Measurements from ENCODE around the gene AGFG2.
A peak's percentile ranks its signal among the peaks of the same experiment; 100 is the strongest.

Gene AGFG2

DNA sequence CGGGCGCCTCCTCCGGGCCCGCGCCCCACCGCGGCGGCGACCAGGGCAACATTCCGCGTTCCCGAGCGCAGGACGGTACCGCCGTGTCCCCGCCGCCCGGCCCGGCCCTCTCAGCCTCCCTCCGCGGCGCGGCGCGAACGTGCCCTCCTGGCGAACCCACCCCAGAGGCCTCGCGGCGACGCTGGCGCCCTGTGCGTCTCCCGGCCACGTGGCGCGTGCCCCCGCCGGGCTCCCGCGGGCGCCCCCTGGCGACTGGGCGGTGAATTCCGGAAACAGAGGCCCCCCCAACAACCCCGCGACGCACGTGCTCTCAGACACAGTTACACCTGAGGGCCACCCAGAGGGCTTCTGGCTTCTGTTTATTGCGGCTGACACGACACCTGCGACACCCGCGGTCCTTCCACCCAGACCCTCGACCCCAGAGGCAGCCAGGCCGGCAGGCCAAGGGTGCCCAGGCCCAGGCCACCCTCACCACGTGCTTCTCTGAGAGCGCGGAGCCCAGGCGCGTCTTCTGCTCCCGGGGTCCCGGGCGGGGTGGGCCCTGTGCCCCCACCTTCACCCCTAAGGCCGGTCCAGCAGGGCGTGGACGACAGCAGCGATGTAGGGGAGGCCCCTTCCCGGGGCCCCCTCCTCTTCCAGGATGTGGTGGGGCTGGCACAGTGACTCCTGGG is 34.8 kb downstream of the AGFG2 start, which contains the start of gene SAP25:
SAP25 (minus strand) TSS at position 210 of the 671 bp plus-strand sequence; CDS start at position 52, 158 bp downstream.
- DNase-seq, result no peak

DNA sequence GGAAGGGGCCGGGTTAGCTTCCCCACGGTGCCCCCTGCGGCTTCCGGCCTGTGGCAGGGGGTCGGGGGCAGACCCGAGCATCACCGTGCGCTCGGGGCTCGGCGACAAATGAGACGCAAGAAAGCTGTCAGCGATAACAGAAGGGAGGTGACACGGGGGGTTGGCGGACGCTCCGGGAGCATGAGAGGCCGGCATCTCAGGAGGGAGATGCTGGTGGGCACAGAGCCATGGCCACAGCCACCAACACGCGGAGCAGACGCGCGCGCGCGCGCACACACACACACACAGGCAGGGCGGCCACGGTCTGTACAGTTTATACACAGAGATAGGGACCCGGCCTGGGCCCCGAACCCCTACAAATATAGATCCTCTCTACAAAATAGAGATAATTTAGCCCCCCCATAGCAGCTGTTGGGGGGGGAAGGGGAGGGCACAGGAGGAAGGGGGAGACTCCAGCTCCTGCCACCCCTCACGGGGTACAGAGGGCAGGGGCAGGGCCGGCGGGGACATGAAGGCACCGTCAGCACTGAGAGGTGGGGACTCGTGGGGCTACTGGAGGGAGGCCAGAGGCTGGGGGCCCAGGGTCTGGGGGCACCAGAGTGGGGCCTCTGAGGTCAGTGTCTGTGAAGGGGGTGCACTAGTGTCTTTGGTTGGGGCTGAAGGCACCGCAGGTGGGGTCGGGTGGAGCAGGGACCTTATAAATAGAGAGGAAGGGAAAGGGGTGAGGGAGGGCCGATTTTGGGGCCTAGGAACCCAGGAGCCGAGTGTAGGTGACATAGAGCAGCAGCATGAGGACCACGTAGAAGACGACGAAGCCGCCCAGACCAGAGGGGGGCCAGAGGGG is 35.6 kb downstream of the AGFG2 start:
- no peak for DNase-seq

DNA sequence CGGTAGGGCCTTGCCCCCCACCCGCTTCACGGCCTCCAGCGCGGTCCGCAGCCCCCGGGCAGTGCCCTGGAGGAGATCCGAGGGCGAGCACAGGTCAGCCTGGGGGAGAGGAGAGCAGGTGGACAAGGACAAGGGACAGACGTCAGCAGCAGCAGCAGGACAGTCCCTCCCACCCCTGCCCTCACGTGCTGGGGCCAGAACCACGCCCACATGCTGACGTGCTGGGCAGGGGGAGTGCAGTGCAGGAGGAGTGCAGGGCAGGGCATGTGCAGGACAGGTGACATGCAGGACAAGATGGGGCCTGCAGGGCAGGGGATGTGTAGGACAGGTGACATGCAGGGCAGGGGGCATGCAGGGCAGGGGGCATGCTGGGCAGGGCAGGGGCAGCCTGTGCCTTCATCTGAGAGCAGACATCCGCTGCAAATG is 36.2 kb downstream of the AGFG2 start:
- DNase-seq, result no peak

DNA sequence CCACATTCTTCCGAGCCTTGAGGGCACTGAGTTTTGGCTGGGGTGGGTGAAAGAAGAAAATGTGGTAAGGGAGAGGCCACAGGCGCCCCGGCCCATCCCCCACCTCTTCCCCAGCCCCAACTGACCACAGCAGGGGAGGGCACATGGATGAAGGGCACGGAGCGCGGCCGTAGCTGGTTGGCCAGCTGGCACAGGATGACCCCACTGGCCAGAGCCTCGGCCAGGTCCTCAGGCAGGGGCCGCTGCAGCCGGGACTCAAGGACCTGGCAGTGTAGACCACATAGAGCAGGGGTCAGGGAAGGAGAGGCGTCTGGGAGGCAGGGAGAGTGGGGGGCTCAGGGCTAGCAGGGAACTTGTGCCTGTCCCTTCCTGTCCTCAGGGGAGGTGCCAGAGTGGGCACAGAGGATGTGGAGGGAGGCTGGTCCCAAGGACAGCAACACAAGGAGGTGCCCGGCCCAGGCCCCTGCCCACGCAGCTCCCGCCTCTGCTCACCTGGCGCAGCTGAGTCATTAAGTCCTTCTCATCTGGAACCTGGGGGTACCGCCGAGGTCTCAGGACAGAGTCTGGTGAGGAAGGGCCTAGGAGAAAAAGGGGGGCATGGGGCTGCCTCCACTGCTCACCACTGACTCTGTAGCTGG is 36.9 kb downstream of the AGFG2 start:
- no peak for DNase-seq

DNA sequence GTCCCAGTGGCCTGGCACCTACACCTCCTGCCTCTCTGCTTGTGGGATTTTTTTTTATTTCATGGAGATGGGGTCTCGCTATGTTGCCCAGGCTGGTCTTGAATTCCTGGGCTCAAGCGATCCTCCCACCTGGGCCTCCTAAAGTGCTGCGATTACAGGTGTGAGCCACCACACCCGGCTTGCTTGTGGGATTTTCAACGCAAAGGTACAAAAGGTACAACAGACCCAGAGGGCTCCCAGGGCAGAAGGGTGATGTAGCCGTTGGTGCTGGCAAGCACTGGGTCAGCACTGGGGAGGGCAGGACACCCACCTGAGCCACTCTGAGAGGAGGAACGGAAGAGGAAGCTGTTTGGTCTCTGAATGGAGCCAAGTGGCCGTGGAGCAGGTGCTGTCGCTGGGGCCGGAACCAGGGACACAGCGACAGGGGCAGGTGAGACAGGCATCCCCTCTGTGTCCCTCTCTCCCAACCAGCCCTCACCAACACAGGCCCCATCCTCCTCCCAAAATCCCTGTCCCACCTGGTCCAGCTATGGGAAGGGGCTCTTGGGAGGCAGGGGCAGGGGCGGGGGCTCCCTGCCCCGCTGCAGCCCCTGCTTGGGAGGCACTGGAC is 37.5 kb downstream of the AGFG2 start:
- DNase-seq, result no peak

DNA sequence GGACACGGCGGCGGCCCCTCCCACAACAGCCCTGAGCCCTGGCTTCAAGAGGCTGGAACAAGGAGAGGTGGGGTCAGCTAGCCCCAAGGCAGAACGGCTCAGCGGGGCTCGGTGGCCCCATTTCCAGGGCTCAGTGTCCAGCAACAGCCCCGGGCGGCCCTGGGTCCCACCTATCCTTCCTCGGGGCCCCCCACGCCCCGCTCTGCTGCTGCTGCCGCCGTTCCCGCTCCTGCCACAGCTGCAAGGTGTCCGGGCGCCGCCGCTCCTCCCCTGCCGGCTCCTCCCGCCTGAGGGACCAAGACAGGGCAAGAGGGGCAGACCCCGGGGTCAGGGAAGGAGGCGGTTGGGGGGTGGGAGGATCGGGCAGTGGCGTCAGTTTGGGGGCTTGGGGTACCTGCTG is 38.1 kb downstream of the AGFG2 start:
- no peak for DNase-seq

DNA sequence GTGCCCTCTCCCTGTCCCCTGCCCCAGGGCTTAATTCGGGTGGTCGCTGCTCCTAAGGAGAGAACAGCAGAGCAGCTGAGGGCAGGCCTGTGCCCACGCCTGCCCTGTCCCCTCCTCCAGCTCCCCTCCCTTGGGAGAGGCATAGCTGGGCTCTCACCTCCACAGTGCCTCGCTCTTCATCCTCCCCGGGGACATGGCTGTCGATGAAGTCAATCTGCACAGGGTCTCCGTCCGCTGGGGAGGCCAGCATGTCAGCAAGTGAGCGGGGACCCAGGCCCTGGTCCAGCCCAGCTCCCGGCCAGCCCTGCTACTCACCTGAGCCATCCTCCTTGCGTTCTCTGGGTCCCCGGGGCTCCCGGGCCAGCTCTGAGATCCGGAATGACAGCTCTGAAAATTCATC is 38.5 kb downstream of the AGFG2 start:
- no peak for DNase-seq

DNA sequence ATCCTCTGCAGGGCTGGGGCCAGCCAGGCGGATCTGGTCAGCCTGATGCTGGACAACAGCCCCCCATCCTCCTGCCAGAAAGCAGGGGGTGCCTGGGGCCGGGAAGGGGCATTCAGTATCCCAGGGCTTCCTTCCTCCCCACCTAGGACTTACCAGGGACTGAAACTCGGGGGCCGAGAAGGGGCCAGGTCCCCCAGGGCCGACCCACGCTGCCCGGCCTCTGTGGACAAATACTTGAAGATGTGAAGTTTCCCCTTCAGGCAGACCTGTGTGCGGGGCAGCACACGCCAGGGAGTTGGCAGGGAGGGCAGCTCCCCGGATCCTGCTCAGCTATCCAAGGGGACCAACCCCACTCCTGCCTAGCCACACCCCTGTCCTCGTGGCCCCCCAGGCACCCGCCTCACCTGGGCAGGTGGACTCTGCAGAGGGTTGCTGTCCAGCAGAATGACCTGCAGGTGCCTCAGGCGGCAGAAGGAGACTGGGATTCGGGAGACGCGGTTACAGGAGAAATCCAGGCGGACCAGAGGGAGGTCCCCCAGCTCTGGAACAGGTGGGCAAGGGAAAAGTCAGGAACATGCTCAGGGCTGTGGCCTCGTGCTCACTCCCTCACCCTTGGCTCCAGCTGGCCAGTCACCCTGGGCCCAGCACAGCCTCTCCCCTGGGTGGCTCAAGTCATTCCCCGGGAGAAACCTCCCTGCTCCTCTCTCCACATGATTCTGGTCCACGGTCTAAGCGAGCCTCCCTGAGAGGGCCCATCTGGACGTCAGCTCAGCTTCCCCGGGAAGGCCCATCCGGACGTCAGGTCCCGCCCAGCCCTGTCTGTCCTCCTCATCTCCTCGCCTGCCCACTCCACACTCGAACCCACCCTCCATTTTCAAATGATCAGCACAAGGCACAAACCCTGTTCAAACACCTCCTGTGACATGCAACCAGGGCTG is 39.5 kb downstream of the AGFG2 start:
- DNase-seq, result no peak

DNA sequence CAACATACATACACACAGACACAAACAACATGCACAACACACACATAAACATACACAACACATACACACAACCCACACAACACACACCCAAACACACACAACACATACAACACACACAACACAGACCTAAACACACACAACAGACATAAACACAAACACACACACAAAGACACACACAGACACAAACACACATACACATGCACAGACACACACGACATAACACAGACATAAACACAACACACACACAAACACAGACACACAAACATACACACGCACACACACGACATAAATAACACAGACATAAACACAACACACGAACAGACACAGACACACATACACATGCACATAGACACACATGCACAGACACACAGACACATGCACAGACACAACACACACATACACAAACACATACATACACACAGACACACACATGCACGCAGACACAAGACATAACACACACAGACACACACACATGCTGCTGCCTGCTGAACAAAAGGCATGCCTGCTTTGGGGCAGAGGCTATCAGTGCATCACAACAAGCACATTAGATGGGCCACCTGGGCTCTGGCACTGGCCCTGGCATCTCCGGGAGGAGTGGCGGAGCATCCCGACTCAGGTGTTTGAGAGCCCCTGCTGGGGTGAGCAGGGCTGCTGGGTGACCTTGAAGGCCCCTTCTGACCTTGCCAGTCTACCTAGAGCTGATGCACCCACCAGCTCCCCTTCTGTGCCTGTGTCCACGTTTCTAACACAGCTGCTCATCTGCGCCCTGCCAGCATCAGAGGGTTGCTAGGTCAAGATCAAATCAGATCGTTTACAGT is 41.7 kb downstream of the AGFG2 start:
- DNase-seq, result no peak

DNA sequence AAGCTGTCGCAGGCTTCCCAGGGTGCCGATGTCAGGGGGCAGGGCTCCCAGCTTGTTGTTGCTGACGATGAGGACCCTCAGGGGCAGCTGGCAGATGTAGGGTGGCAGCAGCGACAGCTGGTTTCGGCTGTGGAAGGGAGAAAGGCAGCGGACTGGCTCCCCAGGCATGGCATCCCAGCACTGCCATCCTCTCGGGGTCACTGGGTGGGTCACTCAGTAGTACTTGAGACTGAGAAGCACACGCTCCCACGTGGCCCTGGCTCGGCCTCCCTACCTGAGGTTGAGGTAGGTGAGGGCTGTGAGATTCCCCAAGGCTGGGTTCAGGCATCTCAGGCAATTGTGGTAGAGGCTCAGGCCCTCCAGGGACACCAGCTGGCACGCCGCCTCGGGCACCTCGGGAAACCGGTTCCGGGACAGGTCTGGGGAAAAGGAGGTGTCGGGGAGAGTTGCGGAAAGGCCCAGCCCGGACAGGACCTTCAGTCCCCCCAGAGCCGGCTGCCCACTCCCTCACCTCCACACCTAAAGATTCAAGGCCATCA is 43.1 kb downstream of the AGFG2 start:
- no peak for DNase-seq

DNA sequence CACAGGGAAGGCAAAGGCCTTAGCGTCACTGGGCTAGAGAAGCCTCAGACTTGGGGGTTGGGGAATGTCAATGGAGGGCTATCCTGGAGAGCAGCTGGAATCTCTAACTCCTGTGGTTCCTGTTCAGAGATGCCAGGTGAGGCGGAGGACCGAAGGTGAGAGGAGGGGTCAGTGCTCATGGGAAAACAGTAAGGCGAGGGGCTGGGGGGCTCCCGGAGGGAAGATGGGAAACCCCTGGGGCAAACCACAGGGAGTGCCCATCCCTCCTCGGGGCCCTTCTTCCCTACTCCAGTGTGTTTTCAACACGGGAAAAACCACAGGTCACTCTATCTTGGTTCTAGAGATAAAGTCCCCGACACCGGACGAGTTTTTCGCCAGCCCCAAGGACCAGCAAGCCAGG is 43.6 kb downstream of the AGFG2 start:
- no peak for DNase-seq

DNA sequence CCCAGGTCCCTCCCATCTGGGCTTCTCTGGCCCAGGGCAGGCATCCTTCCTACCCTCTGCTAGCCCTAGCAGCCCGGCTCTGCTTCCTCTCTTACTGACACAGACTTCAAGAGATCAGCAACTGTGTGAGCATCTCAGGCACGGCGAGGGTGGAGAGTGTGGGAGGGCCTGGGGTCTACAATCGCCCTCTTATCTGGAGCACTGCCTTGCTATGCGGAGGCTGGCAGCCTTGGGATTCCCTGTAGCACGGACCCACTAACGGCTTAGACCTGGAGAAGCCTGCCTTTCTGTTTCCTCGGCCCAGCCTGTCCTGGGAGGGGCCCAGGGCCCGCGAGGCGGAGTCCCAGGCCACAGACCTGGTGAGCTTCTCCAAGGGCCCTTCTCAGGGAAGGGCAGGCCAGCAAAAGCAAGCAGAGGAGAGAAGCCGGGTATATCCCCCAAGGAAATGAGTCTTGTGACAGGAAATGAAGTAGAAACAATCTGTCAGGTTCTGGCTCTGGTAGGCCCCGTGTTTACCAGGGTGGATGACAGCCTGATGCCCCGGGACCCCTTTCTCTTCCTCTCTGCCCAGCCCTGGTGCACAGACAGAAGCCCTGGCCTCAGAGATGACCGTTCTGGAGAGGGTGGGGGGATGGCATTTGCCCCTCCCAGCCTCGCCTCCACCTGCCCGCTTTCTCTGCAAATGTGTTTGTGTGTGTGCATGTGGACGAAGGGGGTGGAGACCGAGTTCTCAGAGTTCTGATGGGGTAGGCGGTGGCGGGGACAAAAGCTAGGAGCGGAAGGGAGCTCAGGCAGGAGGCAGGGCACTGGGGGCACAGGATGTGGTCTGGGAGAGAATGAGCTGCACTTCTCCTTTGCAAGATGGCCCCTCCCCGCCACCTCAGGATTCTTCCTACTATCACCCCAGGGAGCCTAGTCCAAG is 44.4 kb downstream of the AGFG2 start:
- DNase-seq, result no peak

DNA sequence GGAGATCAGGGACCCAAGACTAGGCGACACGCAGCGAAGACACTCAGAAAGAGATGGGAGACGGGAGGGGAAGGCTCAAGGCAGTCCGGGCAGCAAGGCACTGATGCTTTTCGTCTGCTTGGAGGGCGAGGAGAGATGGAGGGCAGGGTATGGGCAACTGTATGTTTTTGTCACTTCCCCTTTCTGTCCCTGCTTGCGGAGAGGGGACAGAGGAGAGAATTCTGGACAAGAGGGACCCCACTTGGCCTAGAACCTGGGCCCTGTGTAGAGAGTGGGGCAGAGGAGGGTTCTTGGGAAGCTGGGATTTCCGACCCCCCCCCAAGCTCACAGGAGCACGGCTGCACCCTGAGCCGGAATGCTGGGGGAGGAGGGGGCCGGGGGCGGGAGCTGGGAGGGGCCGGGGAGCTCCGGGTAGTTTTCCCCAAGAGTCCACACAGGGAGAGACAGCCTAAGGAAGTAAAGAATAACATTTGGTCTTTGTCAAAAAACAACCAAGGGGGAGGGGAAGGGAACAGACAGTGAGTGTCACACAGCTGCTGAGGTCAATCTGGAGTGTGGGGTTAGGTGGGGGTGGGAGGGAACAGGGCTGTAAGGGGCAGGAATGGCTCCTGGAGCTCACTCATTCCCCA is 45.2 kb downstream of the AGFG2 start:
- no peak for DNase-seq

DNA sequence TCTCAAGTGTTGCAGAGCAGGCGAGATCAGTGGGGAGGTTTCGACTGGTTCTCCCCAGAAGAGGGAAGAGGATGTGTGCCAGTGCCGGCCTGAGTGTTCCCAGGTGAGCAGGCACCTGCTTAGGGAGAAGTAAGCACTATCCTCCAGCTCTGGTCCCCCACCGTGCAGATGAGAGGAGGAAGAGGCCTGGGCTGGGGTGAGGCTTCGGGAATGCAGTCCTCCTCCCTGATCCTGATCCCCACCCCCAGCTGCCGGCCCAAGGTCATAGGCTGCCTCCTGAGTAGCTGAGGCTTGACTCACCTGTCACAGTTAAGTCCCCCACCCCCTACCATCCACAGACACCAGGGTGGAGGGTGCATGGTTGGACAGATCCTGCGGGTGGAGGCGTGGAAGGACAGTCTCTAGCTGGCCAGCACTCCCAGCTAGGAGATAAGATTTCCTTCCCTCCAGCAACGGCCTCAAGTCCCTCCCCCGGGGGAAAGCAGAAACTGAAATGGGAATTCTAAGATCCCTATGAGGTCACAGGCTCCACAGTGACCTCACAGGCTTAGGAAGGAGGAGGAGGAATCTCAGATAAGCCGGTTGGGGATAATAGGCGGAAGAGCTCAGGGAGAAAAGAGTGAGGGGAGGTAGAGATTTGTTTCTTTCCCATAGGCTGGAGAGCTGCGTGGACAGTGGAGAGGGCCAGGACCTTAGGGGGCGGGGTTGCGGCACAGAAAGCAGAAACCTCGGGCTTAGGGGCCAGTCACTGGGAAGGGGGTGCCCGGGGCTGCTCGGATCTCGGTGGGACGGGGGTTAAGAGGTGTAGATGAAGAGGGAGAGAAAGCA is 45.9 kb downstream of the AGFG2 start:
- no peak for DNase-seq

DNA sequence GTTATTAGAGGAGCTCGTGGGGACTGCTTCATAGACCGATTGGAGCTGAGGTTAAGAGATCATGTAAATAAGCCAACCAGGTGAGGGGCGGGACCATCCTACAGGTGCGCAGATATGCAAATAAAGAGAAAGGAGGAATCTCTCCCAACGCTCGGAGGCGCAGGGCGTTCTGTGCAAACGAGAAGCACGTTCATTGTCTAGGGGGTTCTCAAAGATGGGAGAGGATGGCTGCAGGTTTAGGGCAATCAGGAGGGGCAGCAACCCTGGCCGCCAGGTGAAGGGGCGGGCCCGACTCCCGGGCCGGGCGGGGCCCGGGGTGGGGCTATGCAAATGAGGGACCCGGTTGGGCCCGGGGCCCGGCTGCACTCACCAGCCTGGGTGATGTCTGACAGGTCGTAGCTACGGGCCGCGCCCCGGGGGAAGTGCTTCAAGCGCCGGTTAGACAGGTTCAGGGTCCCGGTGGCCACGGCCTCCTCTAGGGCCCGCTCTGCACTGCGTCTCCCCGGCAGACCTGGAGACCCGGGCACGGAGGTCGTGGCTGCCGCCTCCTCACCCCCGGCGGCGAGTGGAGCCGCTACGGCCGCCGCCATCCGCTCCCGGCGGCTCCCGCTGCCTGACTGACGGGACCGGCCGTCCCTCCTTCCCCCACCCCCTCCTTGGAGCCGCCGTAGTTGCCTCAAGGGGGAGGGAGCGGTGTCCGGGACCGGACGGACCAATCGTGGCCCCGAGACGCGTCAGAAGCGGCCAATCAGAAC is 46.7 kb downstream of the AGFG2 start, which contains the start of gene LRCH4:
LRCH4 (minus strand) TSS at position 619 of the 755 bp plus-strand sequence; CDS start at position 590, 29 bp downstream.
- no peak for DNase-seq

DNA sequence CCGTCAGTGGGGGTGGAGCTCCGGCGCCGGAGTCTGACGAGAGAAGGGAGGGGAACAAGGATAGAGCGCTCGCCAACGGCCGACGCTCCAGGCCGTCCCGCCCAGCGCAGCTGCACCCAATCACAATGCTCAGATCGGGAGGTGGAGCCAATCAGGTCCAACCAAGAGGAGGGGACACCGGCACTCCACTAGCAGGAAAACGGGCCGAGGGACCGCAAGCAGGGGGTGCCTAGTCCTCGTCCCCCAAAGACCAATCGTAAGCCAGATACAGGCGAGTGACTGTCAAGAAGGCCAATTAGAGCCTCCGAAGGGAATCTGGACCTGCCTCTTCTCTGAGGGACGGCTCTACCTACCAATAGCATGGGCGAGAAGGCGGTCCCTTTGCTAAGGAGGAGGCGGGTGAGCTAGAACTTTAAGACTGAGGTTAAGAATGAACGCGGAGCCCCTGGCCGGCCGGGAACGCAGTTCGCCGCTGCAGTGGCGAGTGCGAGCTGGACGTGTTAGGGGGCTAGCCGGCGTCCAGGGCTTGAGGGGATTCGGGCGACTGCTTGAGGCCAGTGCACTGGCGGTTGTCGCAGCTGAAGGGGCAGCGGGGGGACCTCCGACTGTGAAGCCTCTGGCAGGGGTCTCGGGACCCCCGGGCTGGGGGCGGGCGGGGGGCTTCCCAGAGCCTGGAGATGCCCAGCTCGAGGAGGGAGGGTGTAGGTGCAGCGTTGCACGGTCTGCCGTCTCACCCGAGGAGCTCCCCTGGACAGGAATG is 47.4 kb downstream of the AGFG2 start, which contains the start of gene FBXO24:
FBXO24 (plus strand) TSS at position 63 of the 760 bp plus-strand sequence; CDS start at position 361, 298 bp downstream.
- peak; percentile 100 for DNase-seq
